Measurements from ENCODE around the gene S100P. TPM values are rescaled to one million over a fixed set of nuclear protein-coding genes. Genes with fewer than 3 reads are reported as not detected.
A peak's percentile ranks its signal among the peaks of the same experiment; 100 is the strongest.

Gene S100P
- polyA plus RNA-seq, 1 experiment, result 0.06 TPM

GRCh38 chr4:6718932-6719610, 25.4 kb downstream of the S100P start:
- POLR2A ChIA-PET, result no interaction called here
- Histone ChIP-seq H3K36me3 (ENCODE audit: control insufficient read depth, insufficient read depth, low read length) (no peaks in the 10 kb centered on the region; the same call in none of the 2 replicates), H3K4me3 (ENCODE audit: low read depth, low read length) (no peak overlapping the region), H3K27me3 (ENCODE audit: control insufficient read depth, insufficient read depth, low read length) (no peaks in the 10 kb centered on the region)
- DNase-seq (ENCODE audit: low read depth), result no peak
- TF ChIP-seq, protein P1, sequence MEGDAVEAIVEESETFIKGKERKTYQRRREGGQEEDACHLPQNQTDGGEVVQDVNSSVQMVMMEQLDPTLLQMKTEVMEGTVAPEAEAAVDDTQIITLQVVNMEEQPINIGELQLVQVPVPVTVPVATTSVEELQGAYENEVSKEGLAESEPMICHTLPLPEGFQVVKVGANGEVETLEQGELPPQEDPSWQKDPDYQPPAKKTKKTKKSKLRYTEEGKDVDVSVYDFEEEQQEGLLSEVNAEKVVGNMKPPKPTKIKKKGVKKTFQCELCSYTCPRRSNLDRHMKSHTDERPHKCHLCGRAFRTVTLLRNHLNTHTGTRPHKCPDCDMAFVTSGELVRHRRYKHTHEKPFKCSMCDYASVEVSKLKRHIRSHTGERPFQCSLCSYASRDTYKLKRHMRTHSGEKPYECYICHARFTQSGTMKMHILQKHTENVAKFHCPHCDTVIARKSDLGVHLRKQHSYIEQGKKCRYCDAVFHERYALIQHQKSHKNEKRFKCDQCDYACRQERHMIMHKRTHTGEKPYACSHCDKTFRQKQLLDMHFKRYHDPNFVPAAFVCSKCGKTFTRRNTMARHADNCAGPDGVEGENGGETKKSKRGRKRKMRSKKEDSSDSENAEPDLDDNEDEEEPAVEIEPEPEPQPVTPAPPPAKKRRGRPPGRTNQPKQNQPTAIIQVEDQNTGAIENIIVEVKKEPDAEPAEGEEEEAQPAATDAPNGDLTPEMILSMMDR (IDR thresholded peaks at IDR 0.05; ENCODE audit: insufficient read depth, low read depth, low read length), result no peak
- CTCF ChIA-PET, result interaction anchor here (0.7 to 5.9 kb wide), 12 partner anchors 10 to 352 kb away, joined by 3 to 110 read pairs (median 6); partner anchors contain the start of gene GRPEL1

DNA sequence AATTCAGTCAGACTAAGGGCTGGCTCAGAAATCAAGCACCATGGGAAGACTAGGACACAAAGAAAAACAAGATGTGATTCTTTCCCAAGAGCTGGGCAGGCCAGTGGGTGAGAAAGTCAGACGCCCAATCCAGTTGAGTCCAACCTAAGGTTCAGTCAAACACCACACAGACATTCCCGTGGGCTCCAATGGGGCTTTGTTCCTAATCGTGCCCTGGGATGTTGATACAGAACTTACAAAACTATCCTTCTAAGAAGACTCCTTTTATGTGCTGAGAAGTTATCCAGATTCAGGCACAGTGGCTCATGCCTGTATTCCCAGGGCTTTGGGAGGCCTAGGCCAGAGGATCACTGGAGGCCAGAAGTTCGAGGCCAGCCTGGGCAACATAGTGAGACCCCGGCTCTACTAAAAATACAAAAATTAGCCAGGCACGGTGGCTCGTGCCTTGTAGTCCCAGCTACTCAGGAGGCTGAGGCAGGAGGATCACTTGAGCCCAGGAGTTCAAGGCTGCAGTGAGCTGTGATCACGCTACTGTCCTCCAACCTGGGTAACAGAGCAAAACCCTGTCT, 26.0 kb downstream of the S100P start:
- TF ChIP-seq, protein P1 (IDR thresholded peaks at IDR 0.05; ENCODE audit: insufficient read depth, low read depth, low read length), result no peak
- POLR2A ChIA-PET, result no interaction called here
- CTCF ChIA-PET, result interaction anchor here (0.6 to 5.9 kb wide), 22 partner anchors 9 to 351 kb away, joined by 3 to 110 read pairs (median 4); partner anchors contain the start of genes GRPEL1, MRFAP1L1 and TADA2B

GRCh38 chr4:6720202-6720699, 26.6 kb downstream of the S100P start:
- POLR2A ChIA-PET, result no interaction called here
- TF ChIP-seq, protein P1 (IDR thresholded peaks at IDR 0.05; ENCODE audit: insufficient read depth, low read depth, low read length), result peak; percentile 91
- Histone ChIP-seq H3K27me3 (ENCODE audit: control insufficient read depth, insufficient read depth, low read length) (no peaks in the 10 kb centered on the region), H3K4me3 (ENCODE audit: low read depth, low read length) (no peak overlapping the region), H3K36me3 (ENCODE audit: control insufficient read depth, insufficient read depth, low read length) (no peaks in the 10 kb centered on the region; the same call in none of the 2 replicates)
- no peak for DNase-seq (ENCODE audit: low read depth)
- CTCF ChIA-PET, result interaction anchor here (0.6 to 5.9 kb wide), 30 partner anchors 9 to 615 kb away, joined by 3 to 110 read pairs (median 4); partner anchors contain the start of genes GRPEL1, MRFAP1L1 and TADA2B

More for the DNA sequence above, 26.0 kb downstream of the S100P start:
- Histone ChIP-seq H3K36me3 (ENCODE audit: control insufficient read depth, insufficient read depth, low read length) (no peaks in the 10 kb centered on the region; the same call in none of the 2 replicates), H3K27me3 (ENCODE audit: control insufficient read depth, insufficient read depth, low read length) (no peaks in the 10 kb centered on the region), H3K4me3 (ENCODE audit: low read depth, low read length) (no peak overlapping the region)
- no peak for DNase-seq (ENCODE audit: low read depth)

- DNase-seq (ENCODE audit: low read depth), result no peak
- ChIA-PET POLR2A (no interaction called here), CTCF (interaction anchor here (0.6 to 5.9 kb wide), 10 partner anchors 10 to 615 kb away, joined by 3 to 110 read pairs (median 5); partner anchors contain the start of genes GRPEL1 and TADA2B)
Measured at GRCh38 chr4:6721121-6721520, 27.4 kb downstream of the S100P start.

More at GRCh38 chr4:6721121-6721520, 27.4 kb downstream of the S100P start:
- H3K36me3 ChIP-seq (ENCODE audit: control insufficient read depth, insufficient read depth, low read length), result no peaks in the 10 kb centered on the region; the same call in none of the 2 replicates
- TF ChIP-seq, protein P1 (IDR thresholded peaks at IDR 0.05; ENCODE audit: insufficient read depth, low read depth, low read length), result no peak
- no peak overlapping the region for H3K4me3 ChIP-seq (ENCODE audit: low read depth, low read length)
- no peaks in the 10 kb centered on the region for H3K27me3 ChIP-seq (ENCODE audit: control insufficient read depth, insufficient read depth, low read length)
